ENCODE data around the gene MECR.
"Not testable (repeated sequence)": the region's sequence is repeated elsewhere in the genome, so short reads cannot be mapped to it uniquely, and the experiment has no call there.

The MECR gene

DNA sequence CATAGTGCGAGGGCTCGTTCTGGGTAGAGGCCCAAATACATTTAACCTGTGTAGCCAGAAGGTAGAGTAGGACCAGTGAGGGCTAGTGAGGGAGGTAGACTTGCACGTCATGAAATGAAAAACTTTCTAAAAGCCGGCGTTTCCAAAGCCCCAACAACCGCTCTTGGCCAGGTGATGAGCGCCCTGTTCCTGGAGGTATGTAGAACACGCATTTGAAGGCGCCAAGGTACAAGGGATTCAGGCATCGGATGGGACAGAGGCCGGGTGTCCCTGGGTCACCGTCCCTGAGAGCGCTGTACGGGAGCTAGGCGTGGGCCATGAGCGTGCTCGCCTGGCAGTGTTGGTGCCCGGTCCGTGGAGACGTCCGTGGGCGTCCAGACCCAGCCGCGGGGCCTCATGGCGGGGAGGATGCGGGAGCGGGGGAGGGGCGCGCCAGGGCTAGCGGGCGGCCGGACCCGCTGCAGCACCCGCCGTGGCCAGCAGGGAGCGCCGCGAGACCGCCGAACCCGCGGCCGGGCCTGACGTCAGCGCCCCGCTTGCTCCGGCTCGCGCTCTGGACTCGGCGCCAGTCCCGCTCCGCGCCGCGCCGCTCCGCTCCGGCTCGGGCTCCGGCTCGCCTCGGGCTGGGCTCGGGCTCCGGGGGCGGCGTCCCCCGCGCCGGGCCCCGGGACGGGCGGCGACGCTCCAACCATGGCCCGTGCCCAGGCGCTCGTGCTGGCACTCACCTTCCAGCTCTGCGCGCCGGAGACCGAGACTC, 5.4 kb upstream of the MECR start, which contains the start of gene PTPRU:
TSS of gene PTPRU (plus strand) at position 568 of the 757 bp plus-strand sequence. CDS start at position 691, 123 bp downstream.
- peak; percentile 66 for DNase-seq

DNA sequence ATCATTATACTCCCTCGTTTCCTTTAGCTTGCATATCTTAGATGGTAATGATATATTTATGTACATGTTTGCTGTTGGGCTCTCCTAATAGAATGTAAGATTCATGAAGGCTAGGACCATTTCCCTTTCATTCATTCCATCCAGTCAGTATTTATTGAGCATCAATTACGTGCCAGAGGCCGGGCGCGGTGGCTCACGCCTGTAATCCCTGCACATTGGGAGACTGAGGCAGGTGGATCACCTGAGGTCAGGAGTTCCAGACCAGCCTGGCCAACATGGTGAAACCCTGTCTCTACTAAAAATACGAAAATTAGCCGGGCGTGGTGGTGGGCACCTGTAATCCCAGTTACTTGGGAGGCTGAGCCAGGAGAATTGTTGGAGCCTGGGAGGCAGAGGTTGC, 4.1 kb upstream of the MECR start:
- not testable (repeated sequence) for DNase-seq

DNA sequence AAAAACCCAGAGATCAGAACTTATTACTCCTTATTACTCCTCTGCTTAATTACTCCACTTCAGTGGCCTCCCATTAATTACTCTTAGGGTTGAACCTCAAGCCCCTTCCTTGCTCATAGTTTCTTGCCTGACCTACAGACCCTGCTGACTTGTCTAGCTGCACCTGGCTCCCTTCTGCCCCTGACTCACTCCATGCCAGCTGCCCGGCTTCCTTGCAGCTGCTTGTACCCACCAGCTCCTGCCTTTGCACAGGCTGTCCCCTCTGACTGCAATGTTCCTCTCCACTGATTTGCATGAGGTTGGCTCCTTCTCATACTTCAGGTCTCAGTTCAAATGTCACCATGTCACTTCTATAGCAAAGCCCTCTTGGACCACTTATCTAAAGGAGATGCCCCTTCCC, 3.7 kb upstream of the MECR start:
- DNase-seq: no peak

DNA sequence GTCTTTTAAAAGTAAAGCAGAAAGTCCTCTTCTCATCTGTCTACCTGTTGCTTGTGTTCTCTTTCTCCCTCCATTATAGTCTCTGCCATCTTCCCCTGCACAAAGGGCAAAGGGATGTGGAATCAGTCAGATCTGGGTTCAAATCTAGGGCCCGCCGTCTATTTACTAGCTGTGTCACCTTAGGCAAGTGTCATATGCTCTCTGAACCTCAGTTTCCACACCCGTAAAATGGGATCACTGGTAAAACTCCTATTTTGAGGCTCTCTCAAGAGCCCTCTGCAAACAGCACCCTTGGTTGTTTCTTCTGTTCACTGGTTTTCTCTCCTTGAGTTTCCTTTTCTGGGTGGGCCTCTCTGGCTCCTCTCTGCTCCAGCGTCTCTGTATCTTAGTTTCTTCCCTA, 3.0 kb upstream of the MECR start:
- no peak for DNase-seq

DNA sequence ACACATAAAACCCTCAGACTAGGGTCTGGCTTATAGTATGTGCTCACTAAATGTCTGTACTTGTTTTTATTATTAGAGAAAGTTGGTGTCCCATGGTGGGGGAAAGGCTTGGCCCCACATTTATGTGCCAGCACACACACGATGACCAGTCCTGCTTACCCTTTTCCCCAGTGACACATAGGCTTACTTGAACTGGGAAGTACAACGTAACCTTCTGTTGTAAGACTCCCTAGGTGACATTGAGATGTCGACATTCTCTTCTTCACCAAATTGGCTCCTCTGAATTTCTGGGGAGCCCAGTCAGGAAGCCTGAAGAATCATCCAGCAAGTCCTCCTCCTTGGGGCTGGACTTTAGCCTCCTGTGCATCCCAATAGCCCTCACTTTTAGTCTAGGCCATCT, 1.7 kb upstream of the MECR start:
- DNase-seq: no peak

DNA sequence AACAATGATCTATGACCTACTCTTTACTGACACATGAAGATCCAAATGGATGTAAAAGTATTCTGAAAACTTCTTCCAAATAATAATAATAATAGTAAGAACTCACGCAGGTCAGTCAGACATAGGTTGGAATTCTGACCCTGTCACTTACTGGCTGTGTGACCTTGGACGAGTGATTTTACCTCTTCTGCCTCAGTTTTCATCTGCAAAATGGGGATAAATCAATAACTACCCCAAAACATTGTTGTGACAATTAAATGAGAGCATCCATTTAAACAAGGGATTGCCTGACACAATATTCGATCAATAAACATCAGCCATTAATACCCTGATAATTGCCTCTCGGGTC, 556 bp downstream of the MECR start:
- no peak for DNase-seq

DNA sequence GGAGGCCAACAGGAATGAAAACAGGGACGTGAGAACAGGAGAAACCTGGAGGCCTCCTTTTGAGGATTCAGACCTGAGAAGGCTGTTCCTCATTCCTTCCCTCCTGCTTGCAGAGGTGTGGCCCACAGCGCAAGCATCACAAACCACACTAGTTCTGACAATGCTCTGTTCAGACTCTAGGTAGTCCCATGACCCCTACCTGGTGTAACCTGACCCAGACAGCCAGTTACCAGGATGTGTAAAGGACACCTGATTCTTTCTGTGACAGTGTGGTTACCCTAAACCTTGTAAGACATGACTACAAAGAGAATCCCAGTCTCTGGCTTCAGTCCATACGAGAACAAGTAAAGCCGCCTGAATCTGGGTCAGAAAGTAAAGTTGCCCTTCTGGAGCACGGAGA, 3.2 kb downstream of the MECR start:
- no peak for DNase-seq

DNA sequence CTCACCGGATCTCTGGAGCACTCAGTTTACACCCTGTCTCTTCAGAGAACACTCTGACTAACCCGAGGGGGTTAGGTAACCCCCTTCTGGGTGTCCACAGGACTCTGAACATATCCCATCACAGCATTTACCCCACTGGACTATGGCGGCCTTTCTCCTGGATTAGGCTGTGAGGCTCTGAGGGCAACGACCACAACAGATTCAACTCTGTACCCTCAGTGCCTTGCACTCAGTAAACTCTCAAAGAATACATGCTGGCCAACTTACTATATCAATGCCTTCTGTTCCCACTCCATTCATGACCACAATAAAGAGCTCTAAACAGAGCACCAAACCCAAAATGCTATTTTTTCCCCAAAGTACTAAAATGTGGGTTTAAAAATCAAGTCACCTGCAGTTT, 5.4 kb downstream of the MECR start:
- DNase-seq: no peak

DNA sequence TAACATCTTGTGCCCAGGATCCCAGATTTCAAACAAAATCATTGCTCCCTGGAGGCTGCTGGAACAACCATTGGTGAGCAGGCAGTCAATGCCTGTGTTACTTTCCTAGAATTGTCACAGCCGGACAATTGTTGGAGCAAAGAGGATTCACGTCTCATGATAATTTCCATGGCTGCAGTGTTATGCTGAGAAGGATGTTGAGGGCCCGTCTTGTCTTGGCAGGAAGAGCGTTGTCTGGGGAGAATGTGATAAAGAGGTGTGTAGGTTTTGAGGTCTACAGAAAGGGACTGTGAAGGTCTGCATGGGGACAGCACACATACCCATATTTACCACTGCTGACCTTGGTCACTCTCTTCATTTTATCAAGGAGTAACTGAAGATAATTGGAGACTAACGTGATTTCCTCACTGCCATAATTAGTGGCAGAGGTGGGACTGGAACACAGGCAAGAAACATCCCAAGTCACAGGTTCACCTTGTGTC, 6.3 kb downstream of the MECR start:
- DNase-seq: no peak

DNA sequence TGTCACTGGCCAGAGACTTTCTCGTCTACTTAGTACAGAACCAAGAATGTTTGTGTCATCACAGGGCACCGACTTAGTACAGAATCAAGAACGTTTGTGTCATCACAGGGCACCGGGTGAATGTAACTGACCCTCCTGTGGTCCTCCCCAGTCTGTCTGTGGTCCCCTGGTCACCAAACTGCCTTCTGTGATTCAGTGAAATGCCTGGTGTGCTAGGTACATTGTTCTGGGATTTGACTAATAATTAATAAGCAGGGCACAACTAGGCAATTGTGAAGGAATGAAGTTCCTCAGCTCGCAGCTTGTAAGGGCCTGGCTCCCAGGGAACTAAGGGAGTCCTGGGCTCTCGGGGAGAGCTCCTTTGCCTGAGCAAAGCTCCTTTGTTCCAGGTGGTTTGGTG, 7.2 kb downstream of the MECR start:
- no peak for DNase-seq

DNA sequence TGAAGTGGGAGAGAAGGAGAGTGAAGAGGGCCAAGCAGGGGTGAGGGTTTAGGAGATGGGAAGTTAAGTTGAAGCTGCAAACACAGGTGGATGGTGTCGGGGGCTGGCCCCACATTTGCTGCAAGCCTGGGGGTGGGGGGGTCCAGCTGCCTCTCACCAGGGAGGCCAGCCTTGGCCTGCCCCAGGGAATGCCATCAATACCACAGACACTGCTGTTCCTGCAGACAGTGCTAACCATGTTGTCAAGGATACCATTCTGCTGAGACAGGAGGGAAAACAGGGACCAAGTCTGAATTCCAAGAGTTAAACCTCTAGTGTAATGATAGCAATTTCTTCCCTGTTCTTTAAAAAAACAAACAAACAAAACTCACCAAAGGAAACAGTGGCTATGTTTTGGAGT, 8.0 kb downstream of the MECR start:
- DNase-seq: no peak

DNA sequence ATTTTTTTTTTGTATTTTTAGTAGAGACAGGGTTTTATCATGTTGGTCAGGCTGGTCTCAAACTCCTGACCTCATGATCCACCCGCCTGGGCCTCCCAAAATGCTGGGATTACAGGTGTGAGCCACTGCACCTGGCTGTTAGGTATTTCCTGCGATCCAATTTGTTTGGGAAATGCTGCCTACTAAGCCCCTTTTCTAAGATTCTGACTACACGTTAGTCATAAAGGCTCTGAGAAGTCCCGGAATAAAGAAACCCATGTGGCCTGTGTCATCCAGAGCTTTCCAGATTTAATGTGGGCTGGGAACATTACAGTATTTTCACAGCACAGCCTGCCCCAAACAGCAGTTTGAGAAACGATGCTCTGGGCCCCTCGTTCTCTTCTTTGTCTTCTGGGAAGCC, 8.5 kb downstream of the MECR start:
- DNase-seq: not testable (repeated sequence)

DNA sequence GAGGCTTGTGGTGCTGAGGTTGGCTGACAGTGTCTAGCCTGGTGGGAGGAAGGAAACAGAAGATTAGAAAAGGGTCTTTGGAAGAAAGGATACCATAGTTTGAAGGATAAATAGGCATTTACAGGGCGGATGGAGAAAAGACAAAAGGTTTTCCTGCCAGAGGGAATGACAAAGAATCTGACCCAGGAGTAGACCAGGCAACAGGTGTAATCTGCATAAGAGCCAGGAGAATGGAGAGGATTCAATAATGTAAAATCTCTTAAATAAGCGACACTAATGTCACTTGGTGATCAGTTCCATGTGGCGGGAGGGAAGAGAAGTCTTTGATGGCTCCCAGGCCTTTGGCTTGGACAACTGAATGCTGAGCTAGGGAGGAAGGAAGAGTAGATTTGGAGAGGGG, 9.4 kb downstream of the MECR start:
- no peak for DNase-seq

DNA sequence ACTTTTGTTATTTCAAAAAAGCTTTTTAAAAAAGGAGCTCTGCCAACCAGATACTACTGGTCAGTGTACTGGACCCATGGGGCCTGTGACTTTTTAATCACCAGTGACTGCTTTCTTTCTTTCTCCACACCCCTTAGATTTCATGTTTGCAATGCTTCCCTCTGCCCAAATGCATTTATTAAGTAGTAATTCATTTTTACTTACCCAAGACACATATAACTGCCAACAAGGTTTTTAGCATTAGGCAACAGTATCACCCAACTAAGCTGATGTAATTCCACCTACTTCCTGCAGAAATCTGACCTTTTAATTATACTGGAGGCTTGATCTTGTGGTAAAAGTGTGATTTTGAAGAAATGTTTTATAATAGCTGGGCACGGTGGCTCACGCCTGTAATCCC, 12.5 kb downstream of the MECR start:
- no peak for DNase-seq

DNA sequence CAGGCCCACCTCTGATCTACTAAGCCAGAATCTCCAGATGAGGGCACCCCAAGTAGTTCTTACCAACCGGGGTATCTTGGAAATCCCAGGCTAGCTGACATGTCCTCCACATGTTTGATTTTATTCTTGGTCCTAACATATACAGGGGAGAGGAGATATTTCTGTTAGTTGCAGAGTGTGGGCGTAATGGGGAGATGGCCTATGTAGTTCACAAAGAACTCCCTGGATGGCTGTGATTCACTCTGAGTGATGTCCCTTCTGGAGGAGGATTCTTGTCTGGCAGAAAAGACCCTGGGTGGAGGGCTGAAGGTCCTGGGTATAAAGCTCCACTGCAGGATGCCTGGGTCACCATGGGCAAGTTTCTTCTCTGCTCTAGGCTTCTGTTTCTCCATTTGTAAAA, 13.1 kb downstream of the MECR start:
- DNase-seq: no peak

DNA sequence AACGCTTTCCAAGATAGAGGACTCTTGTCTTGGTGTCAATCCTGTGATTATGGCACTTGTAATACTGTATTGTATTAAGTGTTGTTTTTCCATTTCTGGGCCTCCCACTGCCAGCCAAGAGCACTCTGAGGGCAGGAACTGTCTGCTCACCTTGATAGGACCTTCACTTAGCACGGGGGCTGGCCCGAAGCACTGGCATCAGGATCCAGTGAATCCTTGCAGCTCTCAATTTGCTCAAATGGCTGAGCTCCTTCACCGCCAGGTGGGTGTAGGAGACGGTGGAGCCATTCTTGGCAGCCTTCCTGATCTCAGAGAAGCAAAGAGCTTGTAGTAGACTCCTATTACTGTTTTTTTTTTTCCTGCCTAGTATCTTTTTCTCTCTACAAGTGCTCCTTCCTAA, 17.7 kb downstream of the MECR start:
- no peak for DNase-seq

DNA sequence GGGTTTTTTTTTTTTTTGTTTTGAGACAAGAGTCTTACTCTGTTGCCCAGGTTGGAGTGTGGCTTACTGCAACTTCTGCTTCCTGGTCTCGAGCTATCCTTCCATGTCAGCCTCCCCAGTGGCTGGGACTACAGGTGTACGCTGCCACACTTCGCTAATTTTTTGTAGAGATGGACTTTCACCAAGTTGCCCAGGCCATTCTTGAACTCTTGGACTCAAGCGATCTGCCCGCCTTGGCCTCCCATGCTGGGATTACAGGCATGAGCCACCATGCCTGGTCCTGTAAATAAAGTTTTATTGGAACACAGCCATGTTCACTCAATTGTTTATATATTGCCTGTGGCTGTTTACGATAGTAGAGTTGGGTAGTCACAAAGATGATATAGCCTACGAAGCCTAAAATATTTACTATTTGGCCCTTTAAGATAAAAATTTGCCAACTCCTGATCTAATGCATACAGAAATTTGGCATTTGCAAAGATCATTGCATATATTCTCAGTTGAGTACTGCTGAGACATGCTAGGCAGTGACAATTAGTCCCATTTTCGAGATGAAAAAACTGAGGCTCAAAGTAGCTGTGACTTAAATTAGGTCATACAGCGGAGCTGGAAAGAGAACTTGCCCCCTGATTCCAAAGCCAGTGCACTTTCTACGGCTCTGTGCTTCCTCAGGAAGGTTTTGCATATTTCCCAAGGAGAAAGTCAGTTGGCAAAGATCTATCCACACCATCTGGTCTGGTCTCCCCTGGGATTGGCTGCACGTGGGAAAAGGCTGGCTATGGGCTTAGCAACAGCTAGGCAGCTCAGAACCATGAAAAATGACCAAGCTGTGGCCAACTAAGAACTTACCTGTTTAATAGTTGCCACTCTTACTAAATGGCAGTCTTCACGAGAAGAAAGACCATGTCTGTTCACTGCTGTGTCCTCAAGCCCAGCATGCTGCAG, 19.4 kb downstream of the MECR start:
- no peak for DNase-seq

DNA sequence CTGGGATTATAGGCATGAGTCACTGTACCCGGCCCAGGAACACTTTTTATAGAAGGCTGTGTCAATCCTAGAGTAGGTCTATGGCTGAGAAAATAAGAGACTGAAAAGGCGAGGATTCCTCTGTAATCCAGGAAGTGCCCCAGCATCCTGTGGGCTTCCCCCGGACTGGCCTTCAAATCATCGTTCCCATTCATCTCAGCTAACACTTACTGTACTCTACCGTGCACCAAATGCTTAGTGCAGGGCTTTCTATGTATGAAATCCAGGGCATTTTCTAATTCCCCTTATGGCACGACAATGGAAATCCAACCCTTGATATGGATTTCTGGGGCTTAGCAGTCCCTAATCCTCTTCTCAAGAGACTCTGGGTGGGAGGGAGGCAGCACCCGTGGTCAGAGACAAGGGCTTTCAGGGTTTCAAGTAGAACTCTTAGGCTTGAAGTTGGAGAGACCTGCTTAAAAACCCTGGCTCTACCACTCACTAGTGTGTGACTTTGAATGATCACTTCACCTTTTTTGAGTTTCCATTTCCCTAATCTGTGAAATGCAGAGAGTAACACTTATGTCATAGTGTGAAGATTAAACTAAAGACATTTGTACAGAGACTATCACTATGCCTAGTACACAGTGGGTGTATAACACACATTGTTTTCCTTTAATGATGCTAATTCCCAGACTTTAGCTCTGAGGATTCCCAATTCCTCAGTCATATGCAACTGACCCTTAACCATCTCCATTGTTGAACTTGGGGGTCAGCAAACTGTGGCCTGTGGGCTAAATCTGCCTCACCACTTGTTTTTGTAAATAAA, 20.3 kb downstream of the MECR start:
- peak; percentile 22 for DNase-seq

DNA sequence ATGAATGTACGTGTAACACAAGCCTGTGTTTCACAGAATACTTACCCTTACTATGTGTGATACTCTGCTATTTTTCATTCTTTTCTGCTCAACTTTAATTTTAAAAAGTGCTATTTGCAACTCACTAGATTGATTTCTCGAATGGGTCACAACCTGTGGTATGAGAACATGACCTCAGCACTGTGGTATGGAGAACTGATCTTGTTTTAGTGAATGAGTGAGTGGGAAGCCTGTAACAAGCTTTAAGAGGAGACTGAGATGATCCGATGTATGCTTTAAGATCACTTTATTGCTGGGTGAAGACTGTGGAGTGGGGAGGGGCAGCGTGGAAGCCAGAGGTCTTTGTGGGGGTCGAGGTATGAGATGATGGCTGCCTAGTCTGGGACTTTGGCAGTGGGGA, 21.6 kb downstream of the MECR start:
- DNase-seq: peak; percentile 60

DNA sequence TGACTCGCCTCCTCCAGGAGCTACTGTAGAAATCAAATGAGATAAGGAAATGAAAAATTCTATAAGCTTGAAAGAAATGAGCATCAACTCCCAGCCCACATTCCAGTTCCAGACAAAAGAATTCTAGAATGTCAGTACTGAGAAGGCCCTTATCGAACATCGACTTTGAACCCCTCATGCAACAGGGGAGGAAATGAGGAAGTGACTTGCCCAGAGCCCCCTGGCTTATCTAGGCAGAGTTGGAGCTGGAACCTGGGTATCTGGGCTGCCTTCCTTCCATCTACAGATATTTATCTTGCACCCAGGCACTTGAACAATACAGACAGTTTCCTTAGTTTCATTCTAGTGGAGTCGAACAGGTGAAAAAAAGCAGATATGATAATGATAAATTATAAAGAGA, 22.3 kb downstream of the MECR start:
- DNase-seq: no peak

DNA sequence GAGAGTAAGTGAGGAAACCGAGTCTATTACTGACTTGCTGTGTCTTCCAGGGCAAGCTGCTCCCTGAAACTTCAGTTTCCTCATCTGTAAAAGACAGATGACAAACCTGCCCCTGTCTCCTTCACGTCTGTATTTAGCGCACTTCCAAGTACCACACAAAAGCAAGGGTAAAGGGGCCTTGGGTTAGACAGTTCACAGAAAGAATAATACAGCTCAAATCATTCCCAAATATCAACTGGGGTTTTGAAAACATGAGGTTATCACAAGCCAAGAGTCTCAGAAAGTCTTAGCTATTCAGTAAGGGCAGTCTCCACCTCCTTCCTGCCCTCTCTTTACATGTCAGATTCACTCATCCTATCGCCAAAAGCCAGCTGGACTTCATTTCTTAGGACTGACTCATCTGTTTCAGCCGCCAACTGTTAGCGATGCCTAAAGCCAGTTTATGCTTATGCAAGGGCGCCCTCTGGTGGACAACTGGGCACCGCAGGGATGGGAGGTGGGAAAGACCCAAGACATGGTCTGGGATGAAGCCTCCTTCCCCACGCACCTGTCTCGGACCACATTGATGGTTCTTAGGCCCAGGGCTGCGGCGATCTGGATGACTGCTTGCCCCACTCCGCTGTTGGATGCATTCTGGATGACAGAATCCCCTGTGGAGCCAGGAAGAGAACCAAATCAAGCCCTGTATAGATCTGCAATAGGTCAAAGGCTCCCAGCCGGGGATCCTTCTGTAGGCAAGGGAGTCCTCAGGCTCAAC, 28.0 kb downstream of the MECR start:
- peak; percentile 98 for DNase-seq

DNA sequence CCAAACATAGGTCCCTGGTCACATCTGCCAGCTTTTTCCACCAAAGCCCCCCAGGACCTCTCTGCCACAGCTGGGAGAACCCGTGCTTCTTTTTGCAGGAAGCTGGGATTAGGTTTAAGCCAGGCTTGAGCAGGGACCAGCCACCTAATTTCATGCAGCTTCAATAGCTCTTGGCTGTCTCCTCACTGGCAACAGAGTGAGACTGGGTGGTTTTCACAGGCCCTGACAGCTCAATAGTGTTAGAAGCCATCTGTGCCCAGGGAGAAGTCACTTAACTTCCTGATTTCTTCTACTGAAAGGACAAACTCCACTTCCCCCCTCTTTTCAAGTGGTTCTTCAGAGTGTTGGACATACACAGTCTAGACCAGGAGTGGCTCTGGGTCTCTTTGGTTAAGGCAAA, 28.7 kb downstream of the MECR start:
- no peak for DNase-seq
